ENCODE results near the gene DOC2B. TPM values are rescaled to one million over a fixed set of nuclear protein-coding genes. Genes with fewer than 3 reads are reported as not detected.

The DOC2B gene
- total RNA-seq, 2 experiments from 2014 or later = not detected

- DNase-seq (ENCODE audit: low spot score) = no peak
- POLR2A ChIA-PET = no interaction called here
- Histone ChIP-seq H3K27ac (ENCODE audit: low read depth, low read length, poor library complexity, severe bottlenecking) (no peak overlapping the region), H3K4me1 (ENCODE audit: insufficient read depth, low read length, poor library complexity, severe bottlenecking) (peaks cover 7% of the 10 kb centered on the region), H3K79me2 (ENCODE audit: insufficient read depth, low read depth, low read length) (no peaks in the 10 kb centered on the region), H4K20me1 (ENCODE audit: insufficient read depth, low read length) (no peaks in the 10 kb centered on the region), H3K9me2 (ENCODE audit: insufficient read depth, low read length) (no peaks in the 10 kb centered on the region), H3K9me3 (ENCODE audit: low read length) (no peaks in the 10 kb centered on the region), H3K4me2 (ENCODE audit: low read length) (no peak overlapping the region), H3K4me3 (ENCODE audit: low read depth, low read length, poor library complexity, severe bottlenecking) (no peak overlapping the region), H2AFZ (ENCODE audit: low read length) (no peak overlapping the region), H3K36me3 (ENCODE audit: insufficient read depth, low read length) (no peaks in the 10 kb centered on the region)
- CTCF ChIA-PET (ENCODE audit: unreplicated experiment) = no interaction called here
- no peak for TF ChIP-seq CTCF (conservative IDR thresholded peaks at IDR 0.05; ENCODE audit: low read length)
- TF ChIP-seq EZH2phosphoT487 (IDR thresholded peaks at IDR 0.05; ENCODE audit: borderline replicate concordance, low read depth, low read length) = no peak
- intact Hi-C loops (cut with micrococcal nuclease; ENCODE audit: unreplicated experiment) = no loop called here
- BruUV-seq (replicated peaks) = no TSS peak
Measured at GRCh38 chr17:173166-173911, 8.1 kb downstream of the DOC2B start.

DNA sequence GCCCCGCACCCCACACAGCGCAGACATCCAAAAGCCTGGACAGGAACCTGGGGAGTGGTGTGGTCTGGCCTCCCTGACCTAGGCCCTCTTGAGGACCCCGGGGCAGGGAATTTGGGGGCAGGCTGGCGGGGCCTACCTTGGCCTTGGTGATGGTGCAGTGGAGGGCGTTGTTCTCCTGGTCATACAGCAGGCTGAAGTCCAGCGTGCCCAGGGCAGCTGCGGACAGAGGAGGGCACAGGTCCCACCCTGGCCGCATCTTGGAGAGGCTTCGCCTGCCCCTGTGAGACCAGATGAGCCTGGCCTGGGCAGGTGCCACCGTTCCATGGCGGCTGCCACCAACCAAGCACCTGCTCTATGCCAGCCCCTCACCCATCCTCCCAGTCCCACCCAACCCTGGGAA lies 9.0 kb downstream of the DOC2B start:
- H3K79me2 ChIP-seq (ENCODE audit: insufficient read depth, low read depth, low read length) = no peaks in the 10 kb centered on the region
- no peak for DNase-seq (ENCODE audit: low spot score)
- H3K36me3 ChIP-seq (ENCODE audit: insufficient read depth, low read length) = no peaks in the 10 kb centered on the region
- TF ChIP-seq EZH2phosphoT487 (IDR thresholded peaks at IDR 0.05; ENCODE audit: borderline replicate concordance, low read depth, low read length) (no peak), CTCF (conservative IDR thresholded peaks at IDR 0.05; ENCODE audit: low read length) (no peak)
- H2AFZ ChIP-seq (ENCODE audit: low read length) = no peak overlapping the region
- H3K9me3 ChIP-seq (ENCODE audit: low read length) = no peaks in the 10 kb centered on the region
- no TSS peak for BruUV-seq (replicated peaks)
- no peaks in the 10 kb centered on the region for H4K20me1 ChIP-seq (ENCODE audit: insufficient read depth, low read length)
- H3K4me3 ChIP-seq (ENCODE audit: low read depth, low read length, poor library complexity, severe bottlenecking) = no peak overlapping the region
- CTCF ChIA-PET (ENCODE audit: unreplicated experiment) = no interaction called here
- H3K4me1 ChIP-seq (ENCODE audit: insufficient read depth, low read length, poor library complexity, severe bottlenecking) = peaks cover 7% of the 10 kb centered on the region
- intact Hi-C loops (cut with micrococcal nuclease; ENCODE audit: unreplicated experiment) = no loop called here
- no peaks in the 10 kb centered on the region for H3K9me2 ChIP-seq (ENCODE audit: insufficient read depth, low read length)
- no peak overlapping the region for H3K4me2 ChIP-seq (ENCODE audit: low read length)
- POLR2A ChIA-PET = no interaction called here
- H3K27ac ChIP-seq (ENCODE audit: low read depth, low read length, poor library complexity, severe bottlenecking) = no peak overlapping the region

DNA sequence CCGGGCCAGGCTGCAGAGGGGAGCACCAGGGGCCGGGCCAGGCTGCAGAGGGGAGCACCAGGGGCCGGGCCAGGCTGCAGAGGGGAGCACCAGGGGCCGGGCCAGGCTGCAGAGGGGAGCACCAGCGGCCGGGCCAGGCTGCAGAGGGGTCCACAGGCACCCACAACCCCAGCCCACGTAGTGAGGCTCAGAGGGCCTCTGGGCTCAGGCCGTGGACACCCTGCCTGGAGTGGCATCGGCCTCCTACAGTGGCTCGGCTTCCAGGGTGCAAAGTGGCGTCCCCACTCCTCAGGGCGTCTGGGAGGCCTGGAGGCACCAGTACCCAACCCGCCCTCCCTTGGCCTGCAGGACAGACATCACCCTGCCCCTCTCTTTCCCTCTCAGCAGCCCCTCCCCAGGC lies 9.6 kb downstream of the DOC2B start:
- no peaks in the 10 kb centered on the region for H3K9me3 ChIP-seq (ENCODE audit: low read length)
- ChIA-PET POLR2A (no interaction called here), CTCF (ENCODE audit: unreplicated experiment) (no interaction called here)
- no peaks in the 10 kb centered on the region for H4K20me1 ChIP-seq (ENCODE audit: insufficient read depth, low read length)
- H3K27ac ChIP-seq (ENCODE audit: low read depth, low read length, poor library complexity, severe bottlenecking) = no peak overlapping the region
- TF ChIP-seq CTCF (conservative IDR thresholded peaks at IDR 0.05; ENCODE audit: low read length) (no peak), EZH2phosphoT487 (IDR thresholded peaks at IDR 0.05; ENCODE audit: borderline replicate concordance, low read depth, low read length) (no peak)
- no peak overlapping the region for H3K4me3 ChIP-seq (ENCODE audit: low read depth, low read length, poor library complexity, severe bottlenecking)
- no peaks in the 10 kb centered on the region for H3K36me3 ChIP-seq (ENCODE audit: insufficient read depth, low read length)
- no peak for DNase-seq (ENCODE audit: low spot score)
- intact Hi-C loops (cut with micrococcal nuclease; ENCODE audit: unreplicated experiment) = no loop called here
- H3K4me1 ChIP-seq (ENCODE audit: insufficient read depth, low read length, poor library complexity, severe bottlenecking) = peaks cover 7% of the 10 kb centered on the region
- H3K79me2 ChIP-seq (ENCODE audit: insufficient read depth, low read depth, low read length) = no peaks in the 10 kb centered on the region
- no peaks in the 10 kb centered on the region for H3K9me2 ChIP-seq (ENCODE audit: insufficient read depth, low read length)
- no TSS peak for BruUV-seq (replicated peaks)
- no peak overlapping the region for H3K4me2 ChIP-seq (ENCODE audit: low read length)
- no peak overlapping the region for H2AFZ ChIP-seq (ENCODE audit: low read length)
